SU-DHL-6 (cell line): ENCODE measurements around the gene FBXW10.
"Not testable (repeated sequence)": the region's sequence is repeated elsewhere in the genome, so short reads cannot be mapped to it uniquely, and the experiment has no call there.

ENCODE experiments used
- H2AFZ ChIP-seq: fragments of 200-600 bp; sonication (generic); 2 replicates; pipeline ENCODE4 v1.6.1; 2014; ENCODE audit warnings: low read depth, mild to moderate bottlenecking, moderate library complexity, mixed read lengths, antibody characterized with exemption, low read length; ENCODE audit not compliant: severe bottlenecking
- H3F3A ChIP-seq: fragments of 200-600 bp; shearing (Covaris generic); 2 replicates; pipeline ENCODE4 v1.6.0; 2016; ENCODE audit warnings: antibody characterized with exemption, mild to moderate bottlenecking; ENCODE audit not compliant: insufficient read depth
- H3K27ac ChIP-seq: fragments of 200-600 bp; sonication (generic); 2 replicates; pipeline ENCODE4 v1.5.1; 2016; ENCODE audit warnings: low read depth, mild to moderate bottlenecking, low read length, moderate library complexity, mixed read lengths
- H3K27me3 ChIP-seq: fragments of 200-600 bp; sonication (generic), shearing (Covaris generic); 2 replicates; pipeline ENCODE4 v1.6.0; 2014; ENCODE audit warnings: mild to moderate bottlenecking, low read length
- H3K36me3 ChIP-seq: fragments of 200-600 bp; sonication (generic); 2 replicates; pipeline ENCODE4 v1.6.1; 2014; ENCODE audit warnings: mild to moderate bottlenecking, low read length, mixed read lengths
- H3K4me2 ChIP-seq: fragments of 300-600, 200-600 bp; shearing (Covaris generic), sonication (generic); 2 replicates; pipeline ENCODE4 v1.6.0; 2014; ENCODE audit warnings: low read length, low read depth, mild to moderate bottlenecking; ENCODE audit not compliant: poor library complexity, severe bottlenecking
- H3K4me3 ChIP-seq: fragments of 200-600 bp; sonication (generic); 2 replicates; pipeline ENCODE4 v1.5.1; 2014; ENCODE audit warnings: antibody characterized with exemption, low read length, mild to moderate bottlenecking, mixed read lengths; ENCODE audit not compliant: insufficient read depth, poor library complexity, severe bottlenecking
- H3K79me2 ChIP-seq: fragments of 200-600 bp; sonication (generic); 2 replicates; pipeline ENCODE4 v1.6.1; 2014; ENCODE audit warnings: mild to moderate bottlenecking, low read length, moderate library complexity; ENCODE audit not compliant: insufficient read depth
- H3K9ac ChIP-seq: fragments of 200-600 bp; sonication (generic); 2 replicates; pipeline ENCODE4 v1.7.0; 2014; ENCODE audit warnings: mild to moderate bottlenecking, low read length
- H3K9me2 ChIP-seq: fragments of 200-600 bp; sonication (generic); replicated peaks from 2 replicates; pipeline ENCODE4 v1.6.1; 2014; ENCODE audit warnings: low read length; ENCODE audit not compliant: insufficient read depth
- H3K9me3 ChIP-seq: fragments of 200-600 bp; sonication (generic); 2 replicates; pipeline ENCODE4 v1.6.1; 2014; ENCODE audit warnings: low read length, mixed read lengths; ENCODE audit not compliant: insufficient read depth
- H4K20me1 ChIP-seq: fragments of 200-600 bp; sonication (generic); 2 replicates; pipeline ENCODE4 v1.6.1; 2014; ENCODE audit warnings: low read depth, mild to moderate bottlenecking, antibody characterized with exemption, low read length, moderate library complexity, mixed read lengths

The FBXW10 gene

GRCh38 chr17:18739616-18740391 lies 4.0 kb upstream of the FBXW10 start:
- H3K36me3 ChIP-seq, H3K9me2 ChIP-seq, H4K20me1 ChIP-seq, H3K27me3 ChIP-seq, H3K9ac ChIP-seq, H3K27ac ChIP-seq, H3K9me3 ChIP-seq, H3K79me2 ChIP-seq, H3K4me2 ChIP-seq, H3K4me3 ChIP-seq, H2AFZ ChIP-seq, H3F3A ChIP-seq: not testable (repeated sequence)

GRCh38 chr17:18741228-18741627 lies 2.6 kb upstream of the FBXW10 start:
- not testable (repeated sequence) for H3K4me2 ChIP-seq, H3K27ac ChIP-seq

GRCh38 chr17:18744726-18745125 lies 872 bp downstream of the FBXW10 start:
- not testable (repeated sequence) for H4K20me1 ChIP-seq, H3K79me2 ChIP-seq, H3K4me2 ChIP-seq, H3K9me3 ChIP-seq, H3K27ac ChIP-seq, H2AFZ ChIP-seq, H3F3A ChIP-seq, H3K9ac ChIP-seq, H3K4me3 ChIP-seq, H3K27me3 ChIP-seq, H3K9me2 ChIP-seq, H3K36me3 ChIP-seq

More at GRCh38 chr17:18741228-18741627, 2.6 kb upstream of the FBXW10 start:
- H3K9me3 ChIP-seq, H3K79me2 ChIP-seq, H3F3A ChIP-seq, H3K9ac ChIP-seq, H3K9me2 ChIP-seq, H2AFZ ChIP-seq, H3K4me3 ChIP-seq, H4K20me1 ChIP-seq, H3K27me3 ChIP-seq, H3K36me3 ChIP-seq: not testable (repeated sequence)

GRCh38 chr17:18746551-18746950 lies 2.7 kb downstream of the FBXW10 start:
- H3K79me2 ChIP-seq, H3F3A ChIP-seq, H3K4me2 ChIP-seq, H3K4me3 ChIP-seq, H3K27ac ChIP-seq, H3K36me3 ChIP-seq, H3K9ac ChIP-seq, H4K20me1 ChIP-seq, H2AFZ ChIP-seq, H3K27me3 ChIP-seq, H3K9me3 ChIP-seq, H3K9me2 ChIP-seq: not testable (repeated sequence)

GRCh38 chr17:18747501-18747900 lies 3.6 kb downstream of the FBXW10 start:
- not testable (repeated sequence) for H3K9ac ChIP-seq, H3K9me3 ChIP-seq, H3K4me3 ChIP-seq, H3K9me2 ChIP-seq, H3F3A ChIP-seq, H3K79me2 ChIP-seq, H3K4me2 ChIP-seq, H2AFZ ChIP-seq, H3K27ac ChIP-seq, H3K27me3 ChIP-seq, H4K20me1 ChIP-seq, H3K36me3 ChIP-seq

- H3K9me3 ChIP-seq, H3F3A ChIP-seq, H3K4me2 ChIP-seq, H3K79me2 ChIP-seq, H3K9ac ChIP-seq, H3K27me3 ChIP-seq, H3K4me3 ChIP-seq, H3K27ac ChIP-seq, H2AFZ ChIP-seq, H3K36me3 ChIP-seq, H4K20me1 ChIP-seq, H3K9me2 ChIP-seq: not testable (repeated sequence)
Measured at GRCh38 chr17:18750242-18750641, 6.4 kb downstream of the FBXW10 start.

GRCh38 chr17:18753829-18754409 lies 10.1 kb downstream of the FBXW10 start:
- not testable (repeated sequence) for H3K4me2 ChIP-seq, H3K79me2 ChIP-seq, H3K9me3 ChIP-seq, H3F3A ChIP-seq, H3K36me3 ChIP-seq, H3K27ac ChIP-seq, H3K4me3 ChIP-seq, H3K27me3 ChIP-seq, H4K20me1 ChIP-seq, H2AFZ ChIP-seq, H3K9me2 ChIP-seq, H3K9ac ChIP-seq

GRCh38 chr17:18755969-18756368 lies 12.1 kb downstream of the FBXW10 start:
- not testable (repeated sequence) for H4K20me1 ChIP-seq, H3F3A ChIP-seq, H3K27me3 ChIP-seq, H3K79me2 ChIP-seq, H3K27ac ChIP-seq, H2AFZ ChIP-seq, H3K9ac ChIP-seq, H3K9me3 ChIP-seq, H3K4me3 ChIP-seq, H3K4me2 ChIP-seq, H3K9me2 ChIP-seq, H3K36me3 ChIP-seq
